OCI-LY7 (cell line): ENCODE results near the gene VRK3.

Experiments
- EZH2phosphoT487 ChIP-seq: fragments of 200-600 bp; sonication (generic); IDR thresholded peaks from 2 replicates; pipeline ENCODE4 v1.6.1; 2018; ENCODE audit warnings: low read depth, borderline replicate concordance, mild to moderate bottlenecking, mixed run types, antibody characterized with exemption, low read length, moderate library complexity, mixed read lengths
- TF ChIP-seq, protein P1 (sequence below): fragments of 200-600 bp; sonication (generic); conservative IDR thresholded peaks from 2 replicates; pipeline ENCODE4 v1.5.1; 2014; ENCODE audit warnings: mild to moderate bottlenecking, antibody characterized with exemption, low read length, moderate library complexity, mixed read lengths

GRCh38 chr19:50043967-50044366, 18.8 kb upstream of the VRK3 start:
- TF ChIP-seq, protein P1, sequence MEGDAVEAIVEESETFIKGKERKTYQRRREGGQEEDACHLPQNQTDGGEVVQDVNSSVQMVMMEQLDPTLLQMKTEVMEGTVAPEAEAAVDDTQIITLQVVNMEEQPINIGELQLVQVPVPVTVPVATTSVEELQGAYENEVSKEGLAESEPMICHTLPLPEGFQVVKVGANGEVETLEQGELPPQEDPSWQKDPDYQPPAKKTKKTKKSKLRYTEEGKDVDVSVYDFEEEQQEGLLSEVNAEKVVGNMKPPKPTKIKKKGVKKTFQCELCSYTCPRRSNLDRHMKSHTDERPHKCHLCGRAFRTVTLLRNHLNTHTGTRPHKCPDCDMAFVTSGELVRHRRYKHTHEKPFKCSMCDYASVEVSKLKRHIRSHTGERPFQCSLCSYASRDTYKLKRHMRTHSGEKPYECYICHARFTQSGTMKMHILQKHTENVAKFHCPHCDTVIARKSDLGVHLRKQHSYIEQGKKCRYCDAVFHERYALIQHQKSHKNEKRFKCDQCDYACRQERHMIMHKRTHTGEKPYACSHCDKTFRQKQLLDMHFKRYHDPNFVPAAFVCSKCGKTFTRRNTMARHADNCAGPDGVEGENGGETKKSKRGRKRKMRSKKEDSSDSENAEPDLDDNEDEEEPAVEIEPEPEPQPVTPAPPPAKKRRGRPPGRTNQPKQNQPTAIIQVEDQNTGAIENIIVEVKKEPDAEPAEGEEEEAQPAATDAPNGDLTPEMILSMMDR, result no peak
- no peak for TF ChIP-seq EZH2phosphoT487
